Endometrial microvascular endothelial cells (primary cell): ENCODE measurements around the gene SHB. TPM values are rescaled to one million over a fixed set of nuclear protein-coding genes. Genes with fewer than 3 reads are reported as not detected.
"Not testable (repeated sequence)": the region's sequence is repeated elsewhere in the genome, so short reads cannot be mapped to it uniquely, and the experiment has no call there.

Experiments used
- in situ Hi-C: cut with HindIII; loops from 2 replicates; pipeline ENCODE4 v1.10.0; 2017; ENCODE audit warnings: low sequenced_read_pairs, low pct_unique_long_range_greater_than_20kb; ENCODE audit errors: inconsistent ontology term
- total RNA-seq: library from RNA; depleted of rRNA; stranded (reverse); fragments of >200 nt; gene quantifications from one replicate; pipeline ENCODE4 v1.2.3, GENCODE V29; 2015; ENCODE audit errors: inconsistent ontology term

SHB gene
- total RNA-seq, 1 donor from 2014 or later = 20.5 TPM

DNA sequence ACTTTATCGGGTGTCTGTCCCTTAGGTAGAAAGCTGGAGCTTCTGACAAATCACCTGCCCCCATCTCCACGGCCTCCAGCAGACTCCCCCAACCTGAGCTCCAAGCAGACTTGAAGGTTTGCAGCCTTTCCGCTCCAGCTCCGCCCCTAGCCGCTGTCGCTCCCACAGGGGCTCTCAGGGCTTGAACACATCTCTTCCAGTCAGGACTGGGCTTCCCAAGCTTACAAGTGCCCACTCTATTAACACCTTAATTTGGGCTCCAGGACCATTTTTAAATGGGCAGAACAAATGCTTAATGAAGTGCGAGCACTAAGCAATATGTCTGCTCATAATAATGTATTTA is 147.9 kb downstream of the SHB start:
- in situ Hi-C loops = no loop called here

DNA sequence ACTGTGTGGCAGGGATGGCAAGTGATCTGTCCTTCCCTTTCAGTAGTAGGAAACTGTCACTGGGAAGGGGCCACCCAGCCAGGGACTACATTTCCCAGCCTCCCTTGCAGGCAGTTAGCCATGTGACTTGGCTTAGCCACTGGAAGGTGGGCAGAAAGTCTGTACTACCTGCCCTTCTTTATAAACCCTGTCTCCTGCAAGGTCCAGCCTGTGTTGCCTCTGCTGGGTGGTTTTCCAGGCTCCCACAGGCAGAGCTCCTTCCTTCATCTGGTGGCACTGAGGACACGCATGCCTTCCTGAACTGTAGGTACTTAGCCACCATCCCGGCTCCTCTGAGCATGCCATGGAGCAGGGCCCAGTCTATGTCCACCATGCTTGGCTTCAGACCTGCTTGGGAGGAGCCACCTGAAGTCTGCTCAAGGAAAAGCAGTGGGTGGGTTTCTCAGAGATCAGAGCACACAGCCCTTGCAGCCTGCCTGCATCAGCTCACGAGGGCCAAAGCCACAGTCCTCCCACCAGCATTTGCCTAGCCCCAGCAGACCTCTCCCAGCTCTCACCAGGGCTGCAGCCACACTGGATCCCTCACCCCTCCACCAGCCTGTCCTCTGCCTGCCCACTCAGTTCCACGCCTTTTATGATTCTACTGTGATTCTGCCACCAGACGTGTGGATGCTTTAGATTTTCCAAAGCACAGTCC is 148.4 kb downstream of the SHB start:
- in situ Hi-C loops = no loop called here

DNA sequence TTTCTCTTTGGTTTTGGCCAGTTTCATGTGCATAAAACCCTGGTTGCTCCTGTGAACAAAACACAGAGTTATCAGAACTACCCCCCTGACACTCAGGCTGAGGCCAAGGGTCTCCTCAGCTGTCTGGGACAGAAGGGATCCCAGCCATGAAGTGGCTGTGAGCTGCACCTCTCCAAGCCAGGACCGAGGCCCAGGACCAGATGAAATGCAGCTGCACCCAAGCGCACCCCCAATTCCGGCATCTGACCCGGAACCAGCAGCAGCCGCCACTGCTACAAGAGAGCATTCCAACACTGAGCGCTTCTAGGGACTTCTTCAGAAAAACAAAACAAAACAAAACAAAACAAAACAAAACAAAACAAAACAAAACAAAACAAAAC is 149.1 kb downstream of the SHB start:
- in situ Hi-C loops = no loop called here

DNA sequence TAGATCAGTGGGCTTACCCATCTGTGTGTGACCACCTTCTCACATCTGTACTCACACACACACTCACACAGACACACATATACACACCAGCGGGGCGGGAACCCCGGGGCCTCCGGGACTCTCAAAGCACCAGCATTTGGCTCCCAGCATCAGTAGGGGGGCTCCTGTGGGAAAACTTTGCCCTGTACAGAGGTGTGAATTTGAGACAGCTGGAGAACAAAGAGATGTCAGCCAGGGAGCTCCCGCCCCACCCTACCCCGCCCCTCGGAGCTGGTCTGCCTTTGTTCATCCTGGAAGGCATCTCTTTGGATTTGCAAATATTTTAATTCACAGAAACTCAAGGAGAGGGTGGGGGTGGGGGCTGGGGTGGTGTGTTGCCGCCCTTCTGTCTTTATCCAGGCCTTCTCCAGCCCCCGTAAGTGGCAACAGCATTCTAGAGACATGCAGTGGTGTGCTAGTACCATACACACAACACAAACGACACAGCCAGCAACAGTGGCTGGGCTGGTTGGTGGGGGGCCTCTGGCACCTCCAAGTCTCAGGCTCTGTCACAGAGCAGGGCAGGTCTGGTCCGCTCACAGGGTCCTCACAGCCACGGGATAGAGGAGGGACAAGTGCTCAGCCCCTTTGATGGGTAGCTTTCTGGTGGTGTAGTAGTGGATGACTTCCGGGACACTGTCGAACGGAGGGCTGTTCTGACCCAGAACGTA is 149.6 kb downstream of the SHB start:
- in situ Hi-C loops = no loop called here

DNA sequence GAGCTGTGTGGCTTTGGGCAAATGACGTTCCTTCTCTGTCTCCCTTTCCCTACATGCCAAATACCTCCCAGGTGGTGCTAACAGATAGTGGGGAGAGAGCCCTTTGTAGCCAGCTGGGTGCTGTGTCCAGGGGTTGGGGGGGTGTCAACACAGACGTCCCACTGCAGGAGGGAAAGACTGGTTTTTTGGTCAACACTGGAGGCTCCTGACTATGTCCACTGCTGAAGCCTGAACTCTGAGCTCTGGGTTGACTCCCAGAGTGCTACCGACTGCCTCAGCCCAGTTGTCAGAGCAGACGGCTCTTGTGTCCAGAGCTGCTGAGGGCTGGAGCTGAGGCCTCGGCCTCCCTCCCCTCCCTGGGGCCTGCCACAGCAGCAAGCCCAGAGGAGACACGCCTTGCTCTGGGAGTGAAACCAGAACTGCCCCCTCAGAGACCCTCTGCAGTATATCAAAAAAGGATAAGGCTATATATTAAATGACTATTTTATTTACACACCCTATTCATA is 150.3 kb downstream of the SHB start:
- in situ Hi-C loops = no loop called here

DNA sequence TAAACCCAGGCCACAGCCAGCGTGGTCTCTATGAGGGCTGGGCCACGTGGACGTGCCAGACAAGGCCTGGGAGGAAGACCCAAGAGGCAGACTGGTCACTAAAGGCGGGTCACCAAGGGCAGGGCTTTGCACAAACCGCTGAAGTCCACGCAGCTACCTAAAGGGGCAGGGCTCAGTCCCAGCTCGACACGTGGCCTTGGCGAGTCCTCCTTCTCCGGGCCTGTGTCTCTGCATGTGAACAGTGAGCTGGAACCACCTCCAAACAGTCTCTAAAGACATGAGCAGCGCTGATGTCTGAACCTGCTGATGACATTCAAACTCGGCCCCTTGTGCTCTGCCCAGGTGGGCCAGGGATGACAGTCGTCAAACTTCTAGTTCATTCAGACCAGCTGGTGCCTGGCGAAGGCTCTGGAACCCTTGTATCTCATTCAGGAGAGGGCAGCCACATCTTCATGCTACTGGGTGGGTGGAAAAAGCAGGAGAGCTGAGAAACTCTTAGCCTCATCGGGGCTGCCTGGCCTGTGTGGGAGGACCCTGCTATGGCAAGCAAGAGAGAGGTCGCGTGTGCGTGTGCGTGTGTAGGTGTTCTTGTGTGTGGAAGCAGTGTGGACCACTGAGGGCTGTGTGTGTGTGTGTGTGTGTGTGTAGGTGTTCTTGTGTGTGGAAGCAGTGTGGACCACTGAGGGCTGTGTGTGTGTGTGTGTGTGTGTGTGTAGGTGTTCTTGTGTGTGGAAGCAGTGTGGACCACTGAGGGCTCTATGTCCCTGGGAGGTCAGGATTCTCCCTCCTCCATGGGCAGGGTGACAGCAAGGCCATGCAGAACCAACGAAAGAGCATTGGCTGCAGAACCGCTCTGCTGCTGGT is 151.0 kb downstream of the SHB start:
- in situ Hi-C loops = no loop called here

DNA sequence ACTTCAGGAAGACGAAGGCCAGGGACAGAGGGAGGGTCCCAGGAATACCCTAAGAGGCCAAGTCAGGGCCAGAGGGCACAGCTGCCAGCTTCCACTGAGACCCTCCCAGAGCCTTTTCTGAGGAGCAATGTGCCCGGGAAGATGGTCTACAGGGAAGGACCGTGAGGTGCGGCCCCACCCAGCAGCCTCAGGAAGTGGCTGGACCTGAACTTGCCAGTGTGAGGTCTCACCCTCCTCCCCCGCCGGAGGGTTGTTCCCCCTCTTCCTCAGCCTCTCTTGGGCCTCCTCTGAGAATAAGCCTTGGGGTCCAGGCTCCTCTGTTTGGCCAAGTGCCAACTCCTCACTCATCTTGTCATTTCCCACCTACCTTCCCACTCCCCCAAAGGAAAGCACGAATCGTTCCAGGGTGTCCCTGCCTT is 151.7 kb downstream of the SHB start:
- in situ Hi-C loops = no loop called here

DNA sequence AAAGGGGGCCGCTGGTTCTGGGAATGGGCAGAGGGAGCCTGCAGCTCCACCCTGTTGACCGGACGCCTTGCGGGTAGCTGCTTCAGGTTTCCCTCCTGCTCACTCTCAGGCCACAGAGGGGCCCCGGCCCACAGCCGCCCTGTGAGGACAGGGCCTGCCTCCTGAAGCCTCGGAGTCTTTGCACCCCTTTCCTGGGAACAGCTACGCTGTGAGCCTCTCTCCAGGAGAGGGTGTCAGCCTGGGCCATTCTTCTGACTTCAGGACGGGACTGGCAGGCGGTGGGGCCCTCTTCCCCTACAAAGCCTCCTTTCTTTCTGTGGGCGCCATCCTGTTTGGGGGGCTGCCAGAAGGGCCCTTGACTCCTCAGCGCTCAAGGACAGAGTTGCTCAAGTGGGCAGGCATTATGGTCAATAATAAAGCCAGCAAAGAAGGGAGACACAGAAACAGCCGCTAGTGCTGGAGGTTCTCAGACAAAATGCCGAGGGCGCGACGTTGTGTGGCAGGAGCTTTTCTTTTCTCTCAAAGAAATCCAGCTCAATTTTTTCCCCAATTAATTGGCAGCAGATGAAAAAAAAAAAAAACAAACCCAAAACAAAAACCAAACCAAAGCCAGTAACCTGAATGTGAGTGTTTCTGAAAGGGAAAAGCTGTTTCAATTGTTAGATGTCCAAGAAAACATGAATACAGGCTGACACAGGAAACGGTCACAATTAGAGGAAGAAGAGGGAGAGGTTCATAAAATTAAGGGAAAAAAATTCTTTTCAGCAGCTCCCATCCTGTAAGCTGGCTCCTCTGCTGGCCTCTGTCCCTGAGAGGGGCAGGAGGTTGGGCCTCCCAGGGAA is 152.3 kb downstream of the SHB start:
- in situ Hi-C loops = no loop called here

DNA sequence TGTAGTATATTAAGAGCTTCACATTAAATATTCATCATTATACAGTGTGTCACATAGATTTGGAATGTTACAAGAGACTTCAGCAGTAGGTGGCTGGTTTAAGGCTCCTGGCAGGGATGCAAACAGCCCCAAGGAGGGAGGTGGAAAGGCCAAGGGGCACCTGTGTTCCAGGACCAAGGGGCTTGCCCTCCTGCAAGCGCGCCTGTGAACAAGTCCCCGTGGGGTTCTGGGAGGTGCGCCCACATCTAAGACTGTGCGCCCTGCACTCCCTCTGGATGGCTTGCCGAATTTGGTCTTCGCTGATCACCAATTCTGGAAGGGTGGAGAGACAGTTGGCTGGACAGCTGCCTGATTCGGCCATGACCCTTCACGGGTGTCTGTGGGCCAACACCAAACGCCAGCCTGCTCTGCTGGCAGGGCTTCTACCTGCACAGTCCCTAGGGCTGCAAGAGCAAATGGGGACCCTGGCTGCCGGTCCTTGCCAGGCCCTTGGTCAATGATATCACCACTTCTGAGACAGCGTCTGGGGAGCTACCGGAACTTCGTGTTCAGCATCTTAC is 153.0 kb downstream of the SHB start:
- in situ Hi-C loops = no loop called here

DNA sequence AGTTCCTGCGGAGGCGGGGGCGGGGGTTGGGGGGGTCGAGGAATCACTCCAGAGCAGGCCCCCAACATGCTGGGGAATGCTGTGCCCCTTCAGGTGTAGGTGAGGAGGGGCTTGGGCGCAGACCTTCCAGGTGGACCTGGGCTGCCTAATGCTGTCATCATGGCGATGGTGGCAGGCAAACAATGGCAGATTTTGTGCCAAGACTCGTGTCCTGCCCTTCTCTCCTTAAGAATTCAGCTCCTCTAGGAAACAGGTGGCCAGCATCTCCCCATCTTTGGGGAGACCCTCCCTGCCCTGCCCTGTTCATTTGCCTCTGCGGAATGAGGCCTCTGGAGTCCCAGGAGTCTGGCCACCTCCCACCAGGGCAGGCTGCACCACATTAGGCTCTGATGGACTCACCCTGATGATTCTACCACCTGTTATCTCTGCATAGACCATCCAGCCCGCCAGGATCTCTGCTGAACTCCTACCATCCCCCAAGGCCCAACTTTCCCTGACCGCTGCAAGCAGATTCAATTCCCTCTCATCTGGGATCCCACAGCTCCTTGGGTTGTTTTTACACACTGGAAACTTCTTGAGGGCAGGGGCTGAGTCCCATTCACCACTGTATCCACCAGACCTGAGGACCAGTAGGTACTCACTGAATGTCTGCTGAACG is 154.2 kb downstream of the SHB start:
- in situ Hi-C loops = no loop called here

DNA sequence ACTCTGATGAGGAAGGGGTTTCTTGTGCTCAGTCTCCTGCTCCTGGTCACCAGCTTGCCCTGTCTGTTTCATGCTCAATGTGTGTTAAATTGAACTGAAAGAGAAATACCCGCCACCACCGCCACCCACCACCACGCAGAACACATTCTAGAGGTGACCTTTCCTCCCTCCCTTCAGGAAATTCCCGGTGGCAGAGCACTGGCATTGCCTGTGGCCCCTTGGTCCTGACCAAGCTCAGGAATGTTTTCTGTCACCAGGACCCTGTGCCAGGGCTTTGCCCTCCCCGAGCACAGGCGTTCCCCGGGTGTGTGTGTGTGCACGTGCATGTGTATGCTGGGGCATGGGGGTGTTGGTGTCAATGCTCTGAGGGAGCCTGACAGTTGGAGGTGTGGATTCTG is 154.9 kb downstream of the SHB start:
- in situ Hi-C loops = no loop called here

DNA sequence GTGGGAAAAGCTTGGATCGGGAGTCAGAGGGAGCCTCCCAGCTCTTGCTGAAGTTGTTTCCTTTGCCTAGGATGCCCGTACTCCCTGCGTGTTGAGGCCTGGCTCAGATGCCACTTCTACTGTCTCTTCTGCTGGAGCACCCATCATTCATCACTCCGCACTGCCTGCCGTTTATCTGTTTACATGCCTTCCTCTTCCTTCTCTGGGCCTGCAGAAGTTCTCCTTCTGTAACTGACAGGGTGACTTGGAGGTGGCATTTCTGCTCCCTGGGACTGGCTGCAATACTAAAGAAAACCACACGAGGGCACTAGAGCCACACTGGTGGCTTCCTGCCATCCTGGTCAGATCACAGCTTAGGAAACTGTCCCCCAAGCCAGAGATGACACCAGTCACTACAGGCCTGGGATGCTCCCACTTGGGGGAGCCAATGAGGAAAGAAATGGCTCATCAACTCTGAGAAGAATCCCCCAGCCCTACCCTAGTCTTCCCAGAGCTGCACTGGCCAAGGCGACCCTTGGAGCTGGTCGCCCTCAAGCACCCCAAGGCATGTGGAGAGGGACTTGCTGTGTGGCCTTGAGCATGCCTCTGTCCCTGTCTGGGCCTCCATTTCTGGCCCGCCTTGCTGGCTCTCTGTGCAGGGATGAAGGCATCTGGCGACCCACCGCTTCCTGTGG is 155.4 kb downstream of the SHB start:
- in situ Hi-C loops = no loop called here

DNA sequence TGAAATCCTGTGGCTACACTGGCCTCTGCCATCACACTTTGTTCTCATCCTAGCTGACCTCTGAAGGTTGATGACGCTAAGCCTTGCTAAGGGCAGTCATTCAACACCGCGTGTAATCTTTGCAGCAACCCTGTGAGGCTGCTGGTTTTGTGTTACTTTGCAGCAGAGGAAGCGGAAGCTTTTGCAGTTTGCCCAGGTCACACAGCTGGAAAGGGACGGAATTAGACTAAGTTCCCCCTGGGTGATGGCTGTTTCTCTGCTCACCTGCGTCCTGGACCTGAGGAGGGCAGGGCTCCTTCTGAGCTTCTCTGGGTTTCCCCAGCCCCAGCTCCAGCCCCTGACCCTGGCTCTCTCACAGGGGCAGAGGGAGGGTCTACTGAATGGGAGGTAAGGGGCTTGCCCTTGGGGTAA is 157.8 kb downstream of the SHB start:
- in situ Hi-C loops = no loop called here

DNA sequence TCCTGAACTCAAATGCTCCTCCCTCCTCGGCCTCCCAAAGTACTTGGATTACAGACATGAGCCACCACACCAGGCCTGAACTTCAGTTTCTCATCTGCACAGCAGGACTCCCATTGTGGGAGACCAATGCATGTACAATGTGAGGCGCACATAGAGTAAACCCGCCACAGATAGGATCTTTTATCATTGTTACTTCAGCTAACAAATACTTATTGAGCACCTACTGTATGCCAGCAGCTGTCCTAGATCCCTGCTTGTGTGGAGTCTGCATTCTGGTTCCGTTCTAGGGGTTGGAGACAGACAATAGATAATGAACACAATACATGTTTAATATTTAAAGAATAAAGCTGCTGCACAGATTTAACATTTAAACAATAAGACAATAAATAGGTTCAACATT is 158.8 kb downstream of the SHB start:
- in situ Hi-C loops = no loop called here

DNA sequence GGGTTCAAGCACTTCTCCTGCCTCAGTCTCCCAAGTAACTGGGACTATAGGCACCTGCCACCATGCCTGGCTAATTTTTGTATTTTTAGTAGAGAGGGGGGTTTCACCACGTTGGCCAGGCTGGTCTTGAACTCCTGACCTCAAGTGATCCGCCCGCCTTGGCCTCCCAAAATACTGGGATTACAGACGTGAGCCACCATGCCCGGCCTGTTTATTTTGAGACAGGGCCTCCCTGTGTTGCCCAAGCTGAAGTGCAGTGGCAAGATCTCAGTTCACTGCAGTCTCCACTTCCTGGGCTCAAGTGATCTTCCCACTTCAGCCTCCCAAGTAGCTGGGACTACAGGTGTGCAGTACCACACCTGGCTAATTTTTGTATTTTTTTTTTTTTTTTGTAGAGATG is 159.2 kb downstream of the SHB start:
- in situ Hi-C loops = not testable (repeated sequence)

DNA sequence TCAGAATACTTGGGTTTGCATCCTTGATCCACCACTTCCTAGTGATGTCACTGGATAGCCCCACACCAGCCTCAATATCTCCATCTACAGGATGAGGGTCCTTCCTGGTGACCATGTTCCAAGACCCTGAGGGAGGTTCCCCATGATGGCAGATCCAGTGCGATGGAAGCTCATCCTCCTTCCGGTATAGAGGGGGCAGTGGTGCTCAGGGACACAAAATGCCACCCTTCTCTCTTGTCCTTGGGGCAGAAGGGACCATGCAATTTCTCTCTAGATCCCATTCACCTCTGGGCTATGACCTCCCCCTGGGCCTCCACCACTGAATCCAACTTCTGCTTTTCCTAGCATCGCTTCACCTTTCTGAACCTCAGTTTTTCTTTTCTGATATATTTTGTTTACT is 159.7 kb downstream of the SHB start:
- in situ Hi-C loops = no loop called here

DNA sequence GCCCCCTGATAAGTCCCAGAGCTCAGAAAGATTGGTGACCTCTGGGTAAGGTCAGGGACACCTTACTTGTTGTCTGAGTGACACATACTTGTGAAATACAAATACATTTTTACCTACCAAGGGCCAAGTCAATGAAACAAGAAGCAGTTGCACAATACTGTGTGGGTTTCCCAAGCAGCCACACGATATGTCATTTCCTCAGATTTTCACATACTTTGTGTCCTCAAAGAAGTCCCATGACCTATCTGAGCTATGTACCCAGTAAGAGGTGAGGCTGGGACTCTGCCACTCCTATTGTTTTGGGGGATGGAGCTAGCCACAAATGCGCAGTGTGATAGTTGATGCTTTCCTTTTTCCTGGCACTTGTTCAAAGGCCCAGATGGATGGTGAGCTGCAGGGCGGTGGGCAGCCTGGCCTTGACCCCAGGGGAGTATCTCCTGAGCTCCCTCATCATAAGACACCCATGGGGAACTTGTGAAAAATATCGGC is 160.3 kb downstream of the SHB start:
- in situ Hi-C loops = no loop called here
